ENCODE results near the gene SMOC2. TPM values are rescaled to one million over a fixed set of nuclear protein-coding genes. Genes with fewer than 3 reads are reported as not detected.

The SMOC2 gene
- polyA plus RNA-seq, 3 donors, result not detected

GRCh38 chr6:168574075-168574698, 133.2 kb downstream of the SMOC2 start:
- H3K4me1 ChIP-seq (ENCODE audit: control insufficient read depth in 1 of 2, insufficient read depth in 2 of 2, low read length in 2 of 2), result no peaks in the 10 kb centered on the region
- no peaks in the 10 kb centered on the region for H4K20me1 ChIP-seq (ENCODE audit: insufficient read depth, low read length)
- no peak overlapping the region for H3K4me3 ChIP-seq (replicated peaks in 1 of 3; ENCODE audit: low read depth in 2 of 3, low read length in 3 of 3)
- H3K27me3 ChIP-seq (ENCODE audit: control insufficient read depth in 2 of 2, insufficient read depth in 2 of 2, low read length in 2 of 2), result no peaks in the 10 kb centered on the region
- H3K9ac ChIP-seq (ENCODE audit: insufficient read depth, low read length, poor library complexity, severe bottlenecking), result no peak overlapping the region
- H3K79me2 ChIP-seq (ENCODE audit: insufficient read depth, low read length), result no peaks in the 10 kb centered on the region
- no peaks in the 10 kb centered on the region for H3K36me3 Mint-ChIP-seq
- H3K4me3 Mint-ChIP-seq, result no peak overlapping the region
- H3K27ac Mint-ChIP-seq, result no peak overlapping the region
- peaks cover 0 to 27% of the 10 kb centered on the region in 2 donors for H3K9me3 ChIP-seq (replicated peaks in 1 of 2; ENCODE audit: control insufficient read depth in 1 of 2, insufficient read depth in 1 of 2, low read length in 2 of 2)
- H3K4me2 ChIP-seq (replicated peaks; ENCODE audit: extremely low read depth, low read length, poor library complexity, severe bottlenecking), result no peak overlapping the region
- H3K27ac ChIP-seq (ENCODE audit: low read depth in 1 of 2, low read length in 2 of 2), result no peak overlapping the region
- no peak for TF ChIP-seq CTCF (IDR thresholded peaks at IDR 0.05)
- peaks cover 0 to 4% (median 2%) of the 10 kb centered on the region in 3 donors for H3K27me3 Mint-ChIP-seq (ENCODE audit: low read depth in 3 of 3)
- H2AFZ ChIP-seq (ENCODE audit: insufficient read depth, low read depth, low read length, poor library complexity, severe bottlenecking), result no peak overlapping the region
- H3K36me3 ChIP-seq (replicated peaks in 1 of 2; ENCODE audit: control insufficient read depth in 1 of 2, insufficient read depth in 2 of 2, low read length in 2 of 2), result no peaks in the 10 kb centered on the region
- 90% methylated on average over 16 of the region's 17 CpGs for WGBS (ENCODE audit: insufficient coverage)
- intact Hi-C loops (cut with micrococcal nuclease), result no loop called here
- H3K9me3 Mint-ChIP-seq, result peaks cover 2 to 13% (median 7%) of the 10 kb centered on the region in 7 donors
- H3K4me1 Mint-ChIP-seq, result no peaks in the 10 kb centered on the region
- no peak for DNase-seq

GRCh38 chr6:168574699-168575195, 133.8 kb downstream of the SMOC2 start:
- H3K4me1 ChIP-seq (ENCODE audit: control insufficient read depth in 1 of 2, insufficient read depth in 2 of 2, low read length in 2 of 2), result no peaks in the 10 kb centered on the region
- intact Hi-C loops (cut with micrococcal nuclease), result no loop called here
- H3K27ac Mint-ChIP-seq, result no peak overlapping the region
- no peak for TF ChIP-seq CTCF (IDR thresholded peaks at IDR 0.05)
- H4K20me1 ChIP-seq (ENCODE audit: insufficient read depth, low read length), result no peaks in the 10 kb centered on the region
- H3K27ac ChIP-seq (ENCODE audit: low read depth in 1 of 2, low read length in 2 of 2), result no peak overlapping the region
- H2AFZ ChIP-seq (ENCODE audit: insufficient read depth, low read depth, low read length, poor library complexity, severe bottlenecking), result no peak overlapping the region
- no peaks in the 10 kb centered on the region for H3K79me2 ChIP-seq (ENCODE audit: insufficient read depth, low read length)
- H3K4me3 Mint-ChIP-seq, result no peak overlapping the region
- WGBS (ENCODE audit: insufficient coverage), result 93% methylated on average over 7 of the region's 17 CpGs
- H3K9me3 ChIP-seq (replicated peaks in 1 of 2; ENCODE audit: control insufficient read depth in 1 of 2, insufficient read depth in 1 of 2, low read length in 2 of 2), result peaks cover 0 to 27% of the 10 kb centered on the region in 2 donors
- peaks cover 2 to 13% (median 7%) of the 10 kb centered on the region in 7 donors for H3K9me3 Mint-ChIP-seq
- no peaks in the 10 kb centered on the region for H3K4me1 Mint-ChIP-seq
- H3K27me3 ChIP-seq (ENCODE audit: control insufficient read depth in 2 of 2, insufficient read depth in 2 of 2, low read length in 2 of 2), result no peaks in the 10 kb centered on the region
- H3K4me2 ChIP-seq (replicated peaks; ENCODE audit: extremely low read depth, low read length, poor library complexity, severe bottlenecking), result no peak overlapping the region
- DNase-seq, result no peak
- H3K9ac ChIP-seq (ENCODE audit: insufficient read depth, low read length, poor library complexity, severe bottlenecking), result no peak overlapping the region
- no peaks in the 10 kb centered on the region for H3K36me3 ChIP-seq (replicated peaks in 1 of 2; ENCODE audit: control insufficient read depth in 1 of 2, insufficient read depth in 2 of 2, low read length in 2 of 2)
- no peaks in the 10 kb centered on the region for H3K36me3 Mint-ChIP-seq
- H3K4me3 ChIP-seq (replicated peaks in 1 of 3; ENCODE audit: low read depth in 2 of 3, low read length in 3 of 3), result no peak overlapping the region
- H3K27me3 Mint-ChIP-seq (ENCODE audit: low read depth in 3 of 3), result peaks cover 0 to 4% (median 2%) of the 10 kb centered on the region in 3 donors

Data from CD14-positive monocyte (primary cell).